ENCODE measurements around the gene ATAD3B. TPM values are rescaled to one million over a fixed set of nuclear protein-coding genes. Genes with fewer than 3 reads are reported as not detected.

Gene ATAD3B
- total and polyA plus RNA-seq, 12 donors: 5.3 to 33.3 (median 7.1) TPM

- Histone ChIP-seq H3K4me1 (peaks cover 0 to 36% (median 19%) of the 10 kb centered on the region in 9 donors), H3K36me3 (peaks cover 0 to 22% (median 4%) of the 10 kb centered on the region in 9 donors), H3K27ac (no peak overlapping the region), H3K9me3 (no peaks in the 10 kb centered on the region), H3K27me3 (peaks cover 0 to 15% (median 0%) of the 10 kb centered on the region in 7 donors), H3K4me3 (no peak overlapping the region)
- DNase-seq: no peak
- no peak for ATAC-seq
- TF ChIP-seq, protein P1, sequence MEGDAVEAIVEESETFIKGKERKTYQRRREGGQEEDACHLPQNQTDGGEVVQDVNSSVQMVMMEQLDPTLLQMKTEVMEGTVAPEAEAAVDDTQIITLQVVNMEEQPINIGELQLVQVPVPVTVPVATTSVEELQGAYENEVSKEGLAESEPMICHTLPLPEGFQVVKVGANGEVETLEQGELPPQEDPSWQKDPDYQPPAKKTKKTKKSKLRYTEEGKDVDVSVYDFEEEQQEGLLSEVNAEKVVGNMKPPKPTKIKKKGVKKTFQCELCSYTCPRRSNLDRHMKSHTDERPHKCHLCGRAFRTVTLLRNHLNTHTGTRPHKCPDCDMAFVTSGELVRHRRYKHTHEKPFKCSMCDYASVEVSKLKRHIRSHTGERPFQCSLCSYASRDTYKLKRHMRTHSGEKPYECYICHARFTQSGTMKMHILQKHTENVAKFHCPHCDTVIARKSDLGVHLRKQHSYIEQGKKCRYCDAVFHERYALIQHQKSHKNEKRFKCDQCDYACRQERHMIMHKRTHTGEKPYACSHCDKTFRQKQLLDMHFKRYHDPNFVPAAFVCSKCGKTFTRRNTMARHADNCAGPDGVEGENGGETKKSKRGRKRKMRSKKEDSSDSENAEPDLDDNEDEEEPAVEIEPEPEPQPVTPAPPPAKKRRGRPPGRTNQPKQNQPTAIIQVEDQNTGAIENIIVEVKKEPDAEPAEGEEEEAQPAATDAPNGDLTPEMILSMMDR (IDR thresholded peaks at IDR 0.05): no peak
- 94 to 95% methylated on average over 32 of the region's 32 CpGs for WGBS, 2 donors
- intact Hi-C loops (cut with DNase I): no loop called here
Measured at GRCh38 chr1:1537626-1538250, 66.2 kb downstream of the ATAD3B start.

DNA sequence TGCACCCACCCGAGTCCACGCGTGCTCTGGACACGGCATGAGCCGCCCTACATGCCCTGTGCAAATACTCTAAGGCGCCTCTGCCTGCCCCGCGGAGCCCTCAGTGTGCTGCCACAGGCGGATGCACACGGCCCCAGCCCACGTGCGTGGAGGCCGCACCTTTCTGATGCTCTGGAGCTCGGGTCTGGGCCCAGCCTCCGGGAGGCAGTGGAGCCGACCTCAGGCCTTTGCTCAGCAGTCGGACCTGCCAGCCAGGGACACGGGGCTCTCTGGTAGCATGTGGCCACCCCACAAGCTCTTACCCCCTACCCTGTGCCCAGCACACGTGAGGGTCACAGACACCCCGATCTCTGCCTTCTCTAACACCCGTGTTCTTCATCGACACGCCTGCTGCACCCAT is 66.8 kb downstream of the ATAD3B start:
- peaks cover 0 to 26% (median 4%) of the 10 kb centered on the region in 9 donors for H3K36me3 ChIP-seq
- 95% methylated on average over 23 of the region's 23 CpGs for WGBS, 2 donors
- H3K4me1 ChIP-seq: peaks cover 3 to 38% (median 24%) of the 10 kb centered on the region in 9 donors
- TF ChIP-seq, protein P1 (IDR thresholded peaks at IDR 0.05): no peak
- ATAC-seq (no peak), DNase-seq (no peak)
- H3K27ac ChIP-seq: no peak overlapping the region
- intact Hi-C loops (cut with DNase I): no loop called here
- H3K4me3 ChIP-seq: no peak overlapping the region
- H3K9me3 ChIP-seq: no peaks in the 10 kb centered on the region
- peaks cover 0 to 15% (median 0%) of the 10 kb centered on the region in 7 donors for H3K27me3 ChIP-seq

DNA sequence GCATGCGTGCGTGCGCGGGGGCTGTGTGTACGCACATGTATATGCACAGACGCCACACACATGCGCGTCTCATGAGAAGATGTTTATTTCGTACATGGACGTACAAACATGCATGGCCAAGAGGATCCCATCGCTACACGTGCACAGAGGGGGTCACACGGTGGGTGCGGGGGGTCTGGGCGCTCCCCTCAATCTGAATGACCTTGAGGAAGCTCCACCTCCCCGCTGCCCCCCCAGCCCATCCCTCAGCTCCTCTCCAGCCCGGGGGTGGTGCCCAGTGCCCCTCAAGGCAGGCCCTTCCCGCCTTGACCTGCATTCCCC is 67.4 kb downstream of the ATAD3B start:
- Histone ChIP-seq H3K36me3 (peaks cover 0 to 32% (median 4%) of the 10 kb centered on the region in 9 donors), H3K27me3 (peaks cover 0 to 15% (median 0%) of the 10 kb centered on the region in 7 donors), H3K27ac (peak overlapping the region in 6 of 10 donors; percentile 39 to 87 (median 77)), H3K4me3 (peak overlapping the region in 6 of 10 donors; percentile 57 to 70 (median 62)), H3K4me1 (peaks cover 3 to 39% (median 24%) of the 10 kb centered on the region in 9 donors), H3K9me3 (no peaks in the 10 kb centered on the region)
- TF ChIP-seq, protein P1 (IDR thresholded peaks at IDR 0.05): no peak
- ATAC-seq (no peak), DNase-seq (no peak)
- 84 to 85% methylated on average over 18 of the region's 18 CpGs for WGBS, 2 donors
- intact Hi-C loops (cut with DNase I): no loop called here

DNA sequence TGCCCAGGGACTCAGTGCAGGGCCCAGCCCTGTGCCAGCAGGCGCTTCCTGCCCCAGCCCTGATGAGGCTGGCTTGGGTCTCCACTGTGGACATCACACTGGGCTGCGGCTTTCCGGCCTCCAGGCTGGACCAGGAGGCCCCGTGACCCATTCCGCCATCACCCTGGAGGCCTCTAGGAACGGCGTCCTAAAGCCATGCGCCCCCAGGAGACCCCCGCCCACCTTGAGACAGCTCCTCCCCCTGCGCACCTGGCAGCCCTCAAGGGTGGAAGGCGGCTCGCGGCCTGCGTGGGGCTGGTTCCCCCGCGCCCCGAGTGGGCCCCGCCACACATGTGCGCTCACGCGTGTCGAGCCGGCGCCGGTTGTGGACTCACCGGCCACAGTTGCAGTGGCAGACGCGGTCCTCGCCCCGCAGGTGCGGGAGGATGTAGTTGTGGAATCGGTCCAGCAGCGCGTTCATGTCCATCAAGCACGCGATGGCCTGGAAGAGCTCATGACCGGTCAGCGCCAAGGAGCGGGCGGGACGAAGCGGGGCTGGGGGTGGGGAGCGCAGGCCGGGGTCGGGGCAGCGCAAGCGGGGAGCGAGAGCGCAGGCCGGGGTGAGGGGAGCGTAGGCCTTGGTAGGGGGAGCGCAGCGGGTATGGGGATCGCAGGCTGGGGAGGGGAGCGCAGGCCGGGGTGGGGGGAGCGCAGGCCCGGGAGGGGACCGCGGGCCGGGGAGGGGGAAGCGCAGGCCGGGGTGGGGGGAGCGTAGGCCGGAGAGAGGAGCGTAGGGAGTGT is 67.9 kb downstream of the ATAD3B start:
- Histone ChIP-seq H3K36me3 (peaks cover 0 to 34% (median 4%) of the 10 kb centered on the region in 9 donors), H3K27ac (peak overlapping the region in 8 of 10 donors; percentile 35 to 87 (median 77)), H3K27me3 (peaks cover 0 to 15% (median 0%) of the 10 kb centered on the region in 7 donors), H3K9me3 (no peaks in the 10 kb centered on the region), H3K4me1 (peaks cover 3 to 45% (median 25%) of the 10 kb centered on the region in 9 donors), H3K4me3 (peak overlapping the region; percentile 8 to 70 (median 58))
- WGBS, 2 donors: 16% methylated on average over 55 to 64 of the region's 66 CpGs
- intact Hi-C loops (cut with DNase I): no loop called here
- TF ChIP-seq, protein P1 (IDR thresholded peaks at IDR 0.05): no peak
- DNase-seq (peak in 1 of 2 donors; percentile 54), ATAC-seq (peak in 1 of 8 donors; percentile 6)
